Upper lobe of right lung (tissue), 1 donor: ENCODE results near the gene TNRC6C. TPM values are rescaled to one million over a fixed set of nuclear protein-coding genes. Genes with fewer than 3 reads are reported as not detected.

ENCODE experiments used
- ATAC-seq: fragments of 200-7000 bp; cut with Tn5 transposase; one replicate; pipeline ENCODE4 v1.9.1; 2020; ENCODE audit warnings: mild to moderate bottlenecking, moderate library complexity
- DNase-seq: peaks from one replicate; pipeline ENCODE4 v3.0.0-alpha.2; 2020
- H3K27ac ChIP-seq: fragments of 200-600 bp; one replicate; pipeline ENCODE4 v1.8.0; 2022
- H3K27me3 ChIP-seq: fragments of 200-600 bp; one replicate; pipeline ENCODE4 v1.8.0; 2022; ENCODE audit warnings: mild to moderate bottlenecking
- H3K36me3 ChIP-seq: fragments of 200-600 bp; one replicate; pipeline ENCODE4 v1.8.0; 2022
- H3K4me1 ChIP-seq: fragments of 200-600 bp; one replicate; pipeline ENCODE4 v1.8.0; 2022
- H3K4me3 ChIP-seq: fragments of 200-600 bp; one replicate; pipeline ENCODE4 v1.8.0; 2022; ENCODE audit warnings: mild to moderate bottlenecking
- H3K9me3 ChIP-seq: fragments of 200-600 bp; one replicate; pipeline ENCODE4 v1.8.0; 2022
- CTCF ChIP-seq: fragments of 200-600 bp; IDR thresholded peaks from one replicate; pipeline ENCODE4 v1.8.0; 2022; ENCODE audit warnings: antibody characterized with exemption
- intact Hi-C: fragments of 100-400 bp; cut with DNase I; formaldehyde crosslinking; loops from one replicate; pipeline ENCODE4 v1.11.0; 2022
- total RNA-seq: library from RNA; stranded (reverse); fragmentation: NEBNext Ultra II Directional; extraction: Animal tissue kit (Norgen Biotek cat#: 25700); gene quantifications from one replicate; pipeline ENCODE4 v1.2.1, GENCODE V29; 2021
- donor health status: DM: no; HTN: yes; CAD: no; lungs with severe emphysema.

The TNRC6C gene
- total RNA-seq, 1 donor from 2014 or later, result 21.7 TPM

GRCh38 chr17:78039581-78039980, 81.1 kb downstream of the TNRC6C start:
- peaks cover 11% of the 10 kb centered on the region for H3K36me3 ChIP-seq
- DNase-seq (no peak), ATAC-seq (no peak)
- no peak overlapping the region for H3K4me3 ChIP-seq
- no peaks in the 10 kb centered on the region for H3K27me3 ChIP-seq
- H3K4me1 ChIP-seq, result peaks cover 20% of the 10 kb centered on the region
- no peak overlapping the region for H3K27ac ChIP-seq
- no peaks in the 10 kb centered on the region for H3K9me3 ChIP-seq
- no peak for TF ChIP-seq CTCF
- intact Hi-C loops, result no loop called here

- Histone ChIP-seq H3K36me3 (peaks cover 6% of the 10 kb centered on the region), H3K27me3 (no peaks in the 10 kb centered on the region), H3K4me1 (peaks cover 20% of the 10 kb centered on the region), H3K4me3 (peak overlapping the region; percentile 51), H3K27ac (peak overlapping the region; percentile 92), H3K9me3 (no peaks in the 10 kb centered on the region)
- peak; percentile 85 for DNase-seq
- intact Hi-C loops, result no loop called here
- ATAC-seq, result peak; percentile 94
- TF ChIP-seq CTCF, result no peak
These were observed 82.2 kb downstream of the TNRC6C start for GRCh38 chr17:78040440-78041385.

GRCh38 chr17:78041386-78042179, 83.1 kb downstream of the TNRC6C start:
- TF ChIP-seq CTCF, result no peak
- H3K27me3 ChIP-seq, result no peaks in the 10 kb centered on the region
- H3K9me3 ChIP-seq, result no peaks in the 10 kb centered on the region
- peak overlapping the region; percentile 51 for H3K4me3 ChIP-seq
- DNase-seq, result no peak
- intact Hi-C loops, result no loop called here
- no peak for ATAC-seq
- peaks cover 6% of the 10 kb centered on the region for H3K36me3 ChIP-seq
- peaks cover 20% of the 10 kb centered on the region for H3K4me1 ChIP-seq
- peak overlapping the region; percentile 92 for H3K27ac ChIP-seq

DNA sequence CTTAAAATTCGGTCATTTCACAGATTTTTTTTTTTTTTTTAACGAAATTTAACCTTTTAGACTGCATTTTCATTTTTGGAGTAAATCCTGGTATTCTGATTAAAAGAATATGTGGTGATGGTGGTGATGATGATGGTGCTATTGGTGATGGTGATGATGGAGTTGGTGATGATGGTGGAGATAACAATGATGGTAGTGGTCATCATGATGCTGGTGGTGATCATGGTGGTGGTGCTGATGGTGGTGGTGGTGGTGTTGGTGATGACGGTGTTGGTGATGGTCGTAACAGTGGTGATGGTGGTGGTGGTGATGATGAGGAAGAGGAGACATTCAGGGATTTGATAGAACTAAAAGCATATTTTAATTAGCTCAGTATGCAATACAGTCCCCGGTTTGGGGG, 84.0 kb downstream of the TNRC6C start:
- intact Hi-C loops, result no loop called here
- peaks cover 1% of the 10 kb centered on the region for H3K36me3 ChIP-seq
- ATAC-seq (no peak), DNase-seq (no peak)
- H3K9me3 ChIP-seq, result no peaks in the 10 kb centered on the region
- TF ChIP-seq CTCF, result no peak
- H3K4me1 ChIP-seq, result peaks cover 20% of the 10 kb centered on the region
- H3K4me3 ChIP-seq, result no peak overlapping the region
- no peaks in the 10 kb centered on the region for H3K27me3 ChIP-seq
- H3K27ac ChIP-seq, result no peak overlapping the region

DNA sequence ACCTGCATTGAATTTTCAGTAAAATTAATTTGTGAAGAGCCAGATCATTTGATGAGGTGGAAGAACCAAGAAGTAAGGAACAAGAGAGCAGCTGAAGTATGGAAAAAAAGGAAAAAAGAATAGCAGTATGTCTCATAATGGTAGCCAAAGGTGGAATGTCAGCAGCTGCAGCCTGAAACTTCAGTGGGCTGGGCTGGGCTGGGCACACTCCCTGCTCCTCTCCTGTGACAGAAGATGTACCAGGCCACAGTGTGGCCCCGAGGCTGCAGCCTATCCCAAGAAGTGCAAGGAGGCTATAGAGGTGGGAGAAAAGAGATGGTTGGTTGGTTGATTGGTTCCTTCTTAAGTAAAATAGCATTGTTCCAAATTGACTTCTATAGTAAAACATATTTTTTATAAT, 84.5 kb downstream of the TNRC6C start:
- H3K27me3 ChIP-seq, result no peaks in the 10 kb centered on the region
- TF ChIP-seq CTCF, result no peak
- DNase-seq (no peak), ATAC-seq (no peak)
- intact Hi-C loops, result no loop called here
- no peaks in the 10 kb centered on the region for H3K36me3 ChIP-seq
- H3K4me1 ChIP-seq, result peaks cover 20% of the 10 kb centered on the region
- H3K9me3 ChIP-seq, result no peaks in the 10 kb centered on the region
- no peak overlapping the region for H3K4me3 ChIP-seq
- no peak overlapping the region for H3K27ac ChIP-seq
